Measurements from ENCODE around the gene GLDN. TPM values are rescaled to one million over a fixed set of nuclear protein-coding genes. Genes with fewer than 3 reads are reported as not detected.

GLDN gene
- total RNA-seq, 1 experiment from 2014 or later = 0.57 TPM

DNA sequence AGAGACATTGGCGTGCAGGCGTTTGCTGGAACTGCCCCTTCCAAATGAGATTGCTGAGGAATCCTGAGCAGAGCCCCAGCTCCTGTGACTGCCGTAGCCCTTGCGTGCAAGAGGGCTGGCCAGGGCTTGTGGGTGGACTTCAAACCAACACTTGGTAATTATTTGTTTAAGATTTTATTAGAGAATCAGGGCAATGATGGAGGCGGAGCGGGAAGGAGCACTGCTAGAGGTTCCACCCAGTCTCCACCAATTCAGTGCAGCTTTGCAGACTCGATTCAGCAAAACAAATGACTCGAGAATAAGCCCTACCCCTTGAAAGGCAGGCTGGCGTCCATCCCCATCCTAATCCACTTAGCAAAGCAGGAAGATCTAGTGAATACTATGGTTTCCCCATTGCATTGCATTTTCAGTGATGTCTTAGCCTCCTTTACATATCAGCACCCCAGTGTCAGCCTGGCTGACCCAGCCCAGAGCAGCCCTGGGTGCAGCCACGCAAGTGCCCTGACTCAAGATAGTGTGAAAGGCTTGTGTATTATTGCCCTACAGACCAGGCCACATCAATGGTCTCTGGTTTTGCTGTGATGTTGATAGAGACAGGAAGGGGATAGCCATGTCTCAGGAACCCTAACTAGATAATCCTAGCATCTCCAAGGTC is 26.0 kb downstream of the GLDN start:
- CTCF ChIA-PET = no interaction called here
- POLR2A ChIA-PET = no interaction called here

DNA sequence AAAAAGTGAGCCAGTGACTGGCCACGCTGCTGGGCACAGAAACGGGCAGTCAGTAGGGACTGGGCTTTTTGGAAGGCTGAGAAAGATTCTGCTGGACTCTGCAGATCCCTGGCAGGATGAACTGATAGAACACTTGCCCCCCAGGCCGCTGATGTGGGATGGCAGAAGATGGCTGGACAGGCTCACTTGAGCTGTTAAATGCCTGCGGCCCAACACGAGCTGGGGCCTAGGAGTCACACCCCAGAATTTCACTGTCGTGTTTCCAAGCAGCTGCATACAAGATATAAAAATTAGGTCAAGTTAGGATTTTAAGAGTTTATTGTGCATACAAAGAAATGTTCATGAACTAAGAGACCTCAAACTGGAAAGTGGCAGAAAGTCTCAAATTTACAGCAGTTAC is 26.9 kb downstream of the GLDN start:
- H3K4me3 ChIP-seq (ENCODE audit: low read depth in 2 of 2, low read length in 2 of 2) = no peak overlapping the region
- in situ Hi-C loops (cut with HindIII; ENCODE audit: low pct_unique_long_range_greater_than_20kb, low sequenced_read_pairs) (no loop called here), intact Hi-C loops (cut with micrococcal nuclease; ENCODE audit: unreplicated experiment) (no loop called here)
- no peak for ATAC-seq
- POLR2A ChIA-PET = no interaction called here
- CTCF ChIA-PET = interaction anchor here (0.6 kb wide), 1 partner anchor 31 kb away, joined by 3 read pairs; no protein-coding TSS in a partner anchor
- H3K27me3 ChIP-seq (ENCODE audit: control insufficient read depth, insufficient read depth, low read length) = no peaks in the 10 kb centered on the region; the same call in 1 of the 2 replicates
- BruUV-seq (replicated peaks) = no TSS peak
- no peak overlapping the region for H3K27ac ChIP-seq (ENCODE audit: low read length)
- DNase-seq (ENCODE audit: low read depth, low spot score) = no peak
- no peaks in the 10 kb centered on the region for H3K36me3 ChIP-seq (ENCODE audit: control insufficient read depth, insufficient read depth, low read length)
- no peaks in the 10 kb centered on the region for H3K9me3 ChIP-seq (ENCODE audit: control insufficient read depth, insufficient read depth, low read depth, low read length)
- H3K4me1 ChIP-seq (ENCODE audit: control insufficient read depth, insufficient read depth, low read length) = no peaks in the 10 kb centered on the region
- no peak for TF ChIP-seq CTCF (IDR thresholded peaks at IDR 0.05)
- TF ChIP-seq SIN3A (IDR thresholded peaks at IDR 0.05; ENCODE audit: borderline replicate concordance, insufficient read depth, low read depth, low read length) = no peak
- no peak for TF ChIP-seq TCF7L2 (IDR thresholded peaks at IDR 0.05; ENCODE audit: low read depth, low read length)
- TF ChIP-seq REST (IDR thresholded peaks at IDR 0.05; ENCODE audit: insufficient read depth in 1 of 2, low read depth in 2 of 2, low read length in 1 of 2) = no peak
- no peak for TF ChIP-seq POLR2AphosphoS5 (IDR thresholded peaks at IDR 0.05; ENCODE audit: low read depth, low read length)

More for the DNA sequence above, 26.0 kb downstream of the GLDN start:
- TF ChIP-seq TCF7L2 (IDR thresholded peaks at IDR 0.05; ENCODE audit: low read depth, low read length) = no peak
- no peak for TF ChIP-seq POLR2AphosphoS5 (IDR thresholded peaks at IDR 0.05; ENCODE audit: low read depth, low read length)
- TF ChIP-seq CTCF (IDR thresholded peaks at IDR 0.05) = no peak
- no peak for TF ChIP-seq SIN3A (IDR thresholded peaks at IDR 0.05; ENCODE audit: borderline replicate concordance, insufficient read depth, low read depth, low read length)
- intact Hi-C loops (cut with micrococcal nuclease; ENCODE audit: unreplicated experiment) = no loop called here
- ATAC-seq (peak; percentile 79), DNase-seq (ENCODE audit: low read depth, low spot score) (peak; percentile 20)
- Histone ChIP-seq H3K27ac (ENCODE audit: low read length) (no peak overlapping the region), H3K4me1 (ENCODE audit: control insufficient read depth, insufficient read depth, low read length) (no peaks in the 10 kb centered on the region), H3K4me3 (ENCODE audit: low read depth in 2 of 2, low read length in 2 of 2) (no peak overlapping the region), H3K36me3 (ENCODE audit: control insufficient read depth, insufficient read depth, low read length) (no peaks in the 10 kb centered on the region), H3K9me3 (ENCODE audit: control insufficient read depth, insufficient read depth, low read depth, low read length) (no peaks in the 10 kb centered on the region), H3K27me3 (ENCODE audit: control insufficient read depth, insufficient read depth, low read length) (no peaks in the 10 kb centered on the region; the same call in 1 of the 2 replicates)
- in situ Hi-C loops (cut with HindIII; ENCODE audit: low pct_unique_long_range_greater_than_20kb, low sequenced_read_pairs) = no loop called here
- BruUV-seq (replicated peaks) = no TSS peak
